ENCODE measurements around the gene SLPI.

DNA sequence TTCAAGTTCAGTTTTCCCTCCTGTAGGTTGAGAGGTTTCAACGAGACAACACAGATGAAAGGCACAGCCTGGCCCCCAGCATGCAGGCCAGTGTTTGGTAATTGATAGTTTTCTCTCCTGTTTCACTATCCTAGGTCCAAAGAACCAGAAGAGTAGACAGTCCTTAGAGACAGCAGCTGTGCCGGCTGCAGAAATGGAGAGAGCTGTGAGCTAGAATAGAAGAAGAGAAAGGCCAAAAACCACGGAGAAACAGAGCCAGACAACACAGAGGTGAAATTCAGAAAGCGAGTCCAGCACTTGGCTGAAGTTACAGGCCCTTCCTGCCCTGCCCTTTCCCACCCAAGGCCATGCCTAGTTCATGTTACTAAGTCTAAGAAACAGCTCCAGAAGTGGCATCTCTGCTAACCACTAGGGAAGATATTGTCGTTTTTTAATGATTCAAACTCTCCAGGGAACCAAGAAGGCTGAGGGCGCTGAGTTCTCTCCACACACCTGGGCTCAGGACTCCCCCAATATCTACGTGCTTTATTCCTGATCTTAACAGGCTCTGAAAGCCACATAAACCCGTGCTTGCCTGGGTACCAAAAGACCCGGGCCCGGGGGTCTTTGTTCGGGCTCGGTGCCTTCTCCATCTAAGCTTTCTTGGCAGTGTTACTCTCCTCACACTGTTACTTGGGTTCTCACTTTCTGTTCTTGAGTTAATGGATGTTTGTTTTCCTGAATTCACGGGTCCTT is 35.7 kb upstream of the SLPI start:
- TF ChIP-seq POLR2A (IDR thresholded peaks at IDR 0.05): no peak
- TF ChIP-seq, protein P1, sequence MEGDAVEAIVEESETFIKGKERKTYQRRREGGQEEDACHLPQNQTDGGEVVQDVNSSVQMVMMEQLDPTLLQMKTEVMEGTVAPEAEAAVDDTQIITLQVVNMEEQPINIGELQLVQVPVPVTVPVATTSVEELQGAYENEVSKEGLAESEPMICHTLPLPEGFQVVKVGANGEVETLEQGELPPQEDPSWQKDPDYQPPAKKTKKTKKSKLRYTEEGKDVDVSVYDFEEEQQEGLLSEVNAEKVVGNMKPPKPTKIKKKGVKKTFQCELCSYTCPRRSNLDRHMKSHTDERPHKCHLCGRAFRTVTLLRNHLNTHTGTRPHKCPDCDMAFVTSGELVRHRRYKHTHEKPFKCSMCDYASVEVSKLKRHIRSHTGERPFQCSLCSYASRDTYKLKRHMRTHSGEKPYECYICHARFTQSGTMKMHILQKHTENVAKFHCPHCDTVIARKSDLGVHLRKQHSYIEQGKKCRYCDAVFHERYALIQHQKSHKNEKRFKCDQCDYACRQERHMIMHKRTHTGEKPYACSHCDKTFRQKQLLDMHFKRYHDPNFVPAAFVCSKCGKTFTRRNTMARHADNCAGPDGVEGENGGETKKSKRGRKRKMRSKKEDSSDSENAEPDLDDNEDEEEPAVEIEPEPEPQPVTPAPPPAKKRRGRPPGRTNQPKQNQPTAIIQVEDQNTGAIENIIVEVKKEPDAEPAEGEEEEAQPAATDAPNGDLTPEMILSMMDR (IDR thresholded peaks at IDR 0.05): no peak
